Subcutaneous adipose tissue (tissue), 4 donors: ENCODE data around the gene ELFN2. TPM values are rescaled to one million over a fixed set of nuclear protein-coding genes. Genes with fewer than 3 reads are reported as not detected.

ENCODE experiments used
- total RNA-seq, 4 donors: library from RNA; depleted of rRNA; stranded (reverse); fragments of >200 nt; gene quantifications; one replicate each; pipeline ENCODE4 v1.1.0, GENCODE V29; 2016
- TF ChIP-seq, protein P1 (sequence below): fragments of 450-650 bp; IDR thresholded peaks from one replicate; pipeline ENCODE4 v1.5.1; 2016; ENCODE audit warnings: low read depth, mild to moderate bottlenecking, control low read depth, antibody characterized with exemption, moderate library complexity

Gene ELFN2
- total RNA-seq, 4 donors from 2014 or later: not detected

DNA sequence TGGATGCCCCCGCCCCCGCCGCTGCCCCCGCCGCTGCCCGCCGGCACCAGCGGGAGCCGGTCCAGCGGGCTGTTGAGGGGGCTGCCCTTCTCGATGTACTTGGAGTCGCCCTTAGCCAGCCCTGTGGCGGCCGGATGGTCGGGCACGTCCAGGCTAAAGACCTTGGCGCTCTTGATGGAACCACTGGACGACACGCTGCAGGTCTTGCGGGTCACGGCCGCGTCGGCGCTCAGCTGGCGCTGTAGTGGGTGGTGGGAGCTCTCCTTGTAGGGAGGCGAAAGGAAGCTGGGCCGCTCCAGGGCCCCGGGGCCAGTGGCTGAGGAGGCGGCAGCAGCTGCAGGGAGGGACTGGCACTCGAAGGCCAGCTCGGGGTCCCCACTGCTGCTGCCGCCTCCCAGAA is 53.8 kb downstream of the ELFN2 start:
- TF ChIP-seq, protein P1, sequence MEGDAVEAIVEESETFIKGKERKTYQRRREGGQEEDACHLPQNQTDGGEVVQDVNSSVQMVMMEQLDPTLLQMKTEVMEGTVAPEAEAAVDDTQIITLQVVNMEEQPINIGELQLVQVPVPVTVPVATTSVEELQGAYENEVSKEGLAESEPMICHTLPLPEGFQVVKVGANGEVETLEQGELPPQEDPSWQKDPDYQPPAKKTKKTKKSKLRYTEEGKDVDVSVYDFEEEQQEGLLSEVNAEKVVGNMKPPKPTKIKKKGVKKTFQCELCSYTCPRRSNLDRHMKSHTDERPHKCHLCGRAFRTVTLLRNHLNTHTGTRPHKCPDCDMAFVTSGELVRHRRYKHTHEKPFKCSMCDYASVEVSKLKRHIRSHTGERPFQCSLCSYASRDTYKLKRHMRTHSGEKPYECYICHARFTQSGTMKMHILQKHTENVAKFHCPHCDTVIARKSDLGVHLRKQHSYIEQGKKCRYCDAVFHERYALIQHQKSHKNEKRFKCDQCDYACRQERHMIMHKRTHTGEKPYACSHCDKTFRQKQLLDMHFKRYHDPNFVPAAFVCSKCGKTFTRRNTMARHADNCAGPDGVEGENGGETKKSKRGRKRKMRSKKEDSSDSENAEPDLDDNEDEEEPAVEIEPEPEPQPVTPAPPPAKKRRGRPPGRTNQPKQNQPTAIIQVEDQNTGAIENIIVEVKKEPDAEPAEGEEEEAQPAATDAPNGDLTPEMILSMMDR: no peak

DNA sequence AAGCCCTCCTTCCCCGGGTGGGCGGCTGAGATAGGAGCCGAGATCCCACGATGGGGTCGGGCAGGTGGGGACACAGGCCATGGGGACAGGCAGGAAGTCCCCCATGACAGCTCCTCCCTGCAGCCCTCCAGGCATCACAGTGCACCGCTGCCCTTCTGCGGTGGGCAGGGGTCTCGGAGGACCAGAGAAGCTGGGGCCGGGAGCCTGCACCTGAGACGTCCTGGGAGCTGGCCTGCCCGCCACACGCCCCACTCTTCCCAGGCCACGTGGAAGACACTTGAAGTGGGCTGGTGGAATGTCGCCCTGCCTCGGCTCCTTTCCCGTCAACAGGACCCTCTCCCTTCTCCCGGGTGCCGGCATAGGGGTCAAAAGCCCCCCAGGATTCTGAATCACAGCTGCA is 55.4 kb downstream of the ELFN2 start:
- TF ChIP-seq, protein P1: no peak

DNA sequence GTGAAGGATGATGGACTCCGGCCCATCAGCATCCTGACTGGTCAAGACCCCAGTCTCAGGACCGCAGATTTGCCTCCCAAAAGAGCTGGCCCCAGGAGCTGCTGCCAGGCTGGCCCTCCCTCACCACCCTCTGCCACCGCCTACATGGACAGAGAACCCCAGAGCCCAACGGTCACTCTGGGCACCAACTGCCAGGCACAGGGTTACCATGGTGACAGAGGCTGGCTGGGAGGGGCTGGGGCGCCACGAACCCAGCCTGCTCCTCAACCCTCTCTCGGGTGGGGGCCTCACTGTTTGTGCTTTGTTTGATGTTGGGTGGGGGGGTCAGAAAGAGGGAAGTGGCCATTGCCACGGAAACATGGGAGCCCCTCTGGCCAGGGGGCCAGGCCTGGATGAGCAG is 55.8 kb downstream of the ELFN2 start:
- TF ChIP-seq, protein P1: no peak

DNA sequence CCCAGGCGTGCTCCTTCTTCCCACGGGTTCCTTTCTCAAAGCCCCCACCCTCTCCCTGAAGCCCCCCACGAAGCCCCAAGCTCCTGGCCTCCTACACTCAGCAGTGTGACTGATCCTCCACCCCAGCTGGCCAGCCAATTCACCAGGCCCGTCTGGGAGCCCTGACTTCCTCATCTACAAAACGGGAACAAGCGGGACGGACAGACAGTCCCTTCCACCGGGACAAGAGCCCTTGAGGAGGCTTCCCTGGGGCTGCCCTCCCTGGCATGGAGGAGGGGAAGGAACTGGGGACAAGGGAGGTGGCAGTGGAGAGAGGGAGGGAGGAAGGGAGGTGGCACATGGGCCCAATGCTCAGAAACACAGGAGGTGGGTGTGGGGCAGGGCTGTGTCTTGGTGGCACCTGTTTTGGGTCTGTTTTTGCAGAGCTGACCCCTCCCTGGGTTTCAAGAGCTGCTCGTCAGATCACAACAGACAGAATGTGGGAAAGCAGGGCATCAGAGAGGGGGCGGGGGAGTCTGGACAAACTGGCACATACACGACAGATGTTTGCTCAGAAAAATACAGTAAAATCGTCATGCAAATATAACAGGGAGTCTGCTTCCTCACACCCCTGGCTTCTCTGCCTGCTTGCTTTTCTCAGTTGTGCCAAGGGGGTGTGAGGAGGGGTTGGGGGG is 56.8 kb downstream of the ELFN2 start:
- TF ChIP-seq, protein P1: no peak

DNA sequence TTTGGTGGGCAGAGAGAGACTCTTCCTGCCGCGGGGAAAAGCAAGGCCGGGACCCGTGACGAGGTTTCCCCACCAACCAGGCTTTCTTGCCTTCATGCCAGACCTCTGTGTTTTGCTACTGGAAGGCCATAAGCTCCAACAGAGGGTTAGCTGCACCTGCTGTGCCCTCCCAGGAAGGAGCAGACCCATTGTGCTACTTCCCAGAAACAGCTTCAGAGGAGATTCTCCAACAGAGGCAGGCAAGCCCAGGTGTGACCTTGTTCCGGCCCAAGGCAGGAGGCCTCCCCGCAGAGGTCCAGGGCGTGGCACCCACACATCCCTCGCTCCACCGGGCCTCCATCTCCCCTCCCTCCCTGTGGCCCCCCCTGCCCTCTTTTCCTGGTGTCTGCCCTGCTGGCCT is 57.8 kb downstream of the ELFN2 start:
- TF ChIP-seq, protein P1: no peak

DNA sequence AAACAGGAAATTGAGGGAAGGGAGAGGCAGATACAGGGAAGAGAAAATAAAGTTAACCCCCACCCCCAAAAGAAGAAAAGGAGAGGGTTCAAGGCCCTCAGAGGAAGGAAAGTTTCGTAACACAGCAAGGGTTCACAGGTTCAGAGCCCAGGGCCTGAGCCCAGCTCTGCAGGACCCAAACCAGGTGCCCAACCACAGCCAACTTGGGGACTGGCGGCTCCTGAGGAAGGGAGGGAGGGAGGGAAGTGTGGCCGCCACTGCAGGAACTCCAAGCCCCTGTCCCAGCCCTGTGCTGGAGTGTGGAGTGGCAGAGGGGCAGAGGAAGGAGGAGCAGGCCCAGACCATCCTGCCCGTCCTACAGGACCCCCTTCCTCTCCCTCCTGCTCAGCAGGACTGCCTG is 59.2 kb downstream of the ELFN2 start:
- TF ChIP-seq, protein P1: no peak

DNA sequence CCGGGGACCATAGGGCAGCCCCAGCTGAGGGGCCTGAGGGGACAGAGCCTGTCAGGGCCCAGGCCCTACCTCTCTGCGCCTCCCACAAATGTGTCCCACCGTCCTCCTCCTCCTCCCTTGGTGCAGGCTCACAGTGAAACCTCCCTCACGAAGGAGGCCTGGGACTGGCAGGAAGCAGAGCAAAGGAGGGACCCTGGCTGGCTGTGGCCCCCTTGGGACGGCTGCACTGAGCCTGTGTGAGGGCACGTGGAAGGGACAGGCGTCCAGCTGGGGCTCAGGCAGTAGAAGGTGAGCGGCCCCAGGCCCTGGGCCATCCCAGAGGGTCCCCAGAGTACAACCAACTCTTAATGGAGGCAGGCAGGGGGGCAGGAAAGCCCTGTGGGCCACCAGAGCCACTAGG is 60.7 kb downstream of the ELFN2 start:
- TF ChIP-seq, protein P1: no peak
